ENCODE results near the gene STIMATE.

The STIMATE gene

DNA sequence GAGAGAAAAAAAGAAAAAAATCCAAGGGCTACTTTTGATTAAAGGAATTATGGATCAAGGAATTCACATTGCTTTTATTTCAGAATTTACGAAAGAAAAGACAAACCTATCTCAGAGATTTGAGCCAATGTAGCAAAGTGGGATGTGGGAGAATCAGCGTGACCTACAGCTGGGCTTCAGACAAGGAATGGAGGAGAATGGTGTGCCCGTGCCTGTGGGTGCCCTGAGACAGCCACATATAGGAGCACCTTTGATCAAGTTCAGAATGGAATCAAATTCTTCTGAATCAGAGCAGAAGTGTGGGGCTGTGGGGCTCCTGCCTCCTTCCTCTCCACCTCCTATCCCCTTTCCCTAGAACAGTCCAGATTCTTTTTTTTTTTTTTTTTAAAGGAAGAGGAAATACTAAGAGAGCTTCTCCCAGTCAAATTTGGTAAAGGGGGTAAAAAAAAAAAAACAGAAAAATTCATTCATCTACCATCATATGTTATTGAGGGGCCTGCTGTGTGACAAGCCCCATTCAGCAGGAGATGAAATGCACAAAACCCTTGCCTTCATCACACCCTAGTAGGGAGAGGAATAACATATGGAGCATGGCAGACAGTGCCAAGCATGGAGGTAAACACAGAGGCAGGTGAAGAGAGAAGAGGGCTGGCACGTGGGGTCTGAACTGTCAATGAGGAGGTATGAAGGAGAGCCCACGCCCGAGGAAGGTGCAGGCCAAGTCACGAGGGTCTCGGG is 37.5 kb downstream of the STIMATE start:
- no peak for DNase-seq

GRCh38 chr3:52857864-52858263 is 39.5 kb downstream of the STIMATE start:
- DNase-seq = no peak

- no peak for DNase-seq
These were observed 40.2 kb downstream of the STIMATE start for GRCh38 chr3:52857133-52857532.

GRCh38 chr3:52856666-52857065 is 40.7 kb downstream of the STIMATE start:
- no peak for DNase-seq

GRCh38 chr3:52854013-52854412 is 43.3 kb downstream of the STIMATE start:
- no peak for DNase-seq

GRCh38 chr3:52852419-52852818 is 44.9 kb downstream of the STIMATE start:
- no peak for DNase-seq

DNA sequence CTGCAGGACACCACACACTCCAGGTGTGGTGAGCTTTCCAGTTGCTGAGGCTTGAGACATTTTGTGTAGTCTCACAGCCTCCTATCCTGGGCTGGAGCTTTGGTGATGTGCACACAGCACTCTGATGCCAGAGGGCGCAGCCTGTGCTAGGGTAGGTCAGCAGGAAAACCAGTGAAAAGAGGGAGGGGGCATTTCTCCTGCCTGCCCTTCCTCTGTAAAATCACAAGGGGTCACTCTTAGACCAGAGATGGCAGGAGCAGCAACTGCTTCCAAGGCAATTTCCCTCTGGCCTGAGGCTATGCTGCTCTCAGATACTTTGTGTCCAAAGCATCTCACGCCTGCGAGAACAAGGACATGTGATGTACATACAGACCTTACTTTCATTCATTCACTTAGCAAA is 46.0 kb downstream of the STIMATE start:
- DNase-seq = peak; percentile 23

DNA sequence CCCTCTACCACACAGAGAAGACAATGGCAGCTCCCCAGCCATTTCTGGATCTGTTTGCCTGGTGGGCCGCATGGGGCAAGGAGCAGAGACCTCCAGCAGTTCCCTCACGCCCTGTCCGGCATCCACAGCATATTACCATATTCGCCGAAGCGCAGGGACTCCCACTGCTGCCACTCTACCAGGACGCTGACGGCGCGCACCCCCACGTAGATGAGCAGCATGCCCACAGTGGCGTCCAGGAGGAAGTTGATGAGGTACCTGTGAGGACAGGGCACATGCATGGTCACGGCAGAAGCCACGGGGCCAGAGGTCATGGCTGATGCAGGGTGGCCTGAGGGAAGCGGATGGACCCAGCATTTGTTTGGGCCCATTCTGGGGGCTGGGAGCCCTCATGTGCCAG is 47.7 kb downstream of the STIMATE start:
- DNase-seq = no peak

- no peak for DNase-seq
These were observed 48.7 kb downstream of the STIMATE start for GRCh38 chr3:52848617-52849016.

DNA sequence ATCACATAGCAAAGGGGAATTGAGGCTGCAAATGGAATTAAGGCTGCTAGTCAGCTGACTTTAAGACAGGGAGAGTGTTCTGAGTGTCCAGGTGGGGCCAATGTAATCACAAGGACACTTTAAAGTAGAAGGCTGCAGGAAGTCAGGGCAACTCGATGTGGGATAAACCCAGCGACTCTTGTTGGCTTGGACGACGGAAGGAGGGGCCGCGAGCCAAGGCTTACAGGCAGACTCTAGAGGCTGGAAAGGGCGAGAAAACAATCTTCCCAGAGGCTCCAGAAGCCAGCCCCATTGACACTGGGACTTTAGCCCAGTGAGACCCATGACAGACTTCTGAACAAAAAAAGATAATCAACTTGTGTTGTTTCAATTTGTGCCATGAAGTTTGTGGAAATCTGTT is 49.6 kb downstream of the STIMATE start:
- no peak for DNase-seq

GRCh38 chr3:52847241-52847640 is 50.1 kb downstream of the STIMATE start:
- no peak for DNase-seq

DNA sequence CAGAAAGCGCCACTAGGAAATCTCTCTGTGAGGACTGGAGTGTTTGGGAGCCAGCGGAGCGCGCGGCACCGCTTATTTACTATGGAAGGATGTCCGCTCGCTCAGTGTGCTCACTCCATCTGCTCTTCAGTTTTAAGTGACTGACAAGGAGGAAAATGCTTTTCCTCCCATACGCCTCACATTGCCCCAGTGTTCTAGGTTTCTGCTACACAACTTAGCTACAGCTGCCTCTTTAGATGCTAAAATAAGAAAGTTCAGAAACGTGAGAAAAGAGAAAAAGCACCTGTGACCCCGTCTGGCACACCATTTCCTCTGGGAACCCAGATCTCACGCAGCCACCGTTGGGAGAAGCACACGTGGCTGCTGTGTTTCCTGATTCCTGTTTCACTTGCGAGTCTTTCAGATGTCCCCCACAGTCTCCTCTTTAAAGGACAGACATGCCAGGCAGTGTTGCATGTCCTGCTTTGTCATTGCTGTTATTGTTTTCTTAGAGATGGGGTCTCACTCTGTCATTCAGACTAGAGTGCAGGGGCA is 50.8 kb downstream of the STIMATE start:
- no peak for DNase-seq

DNA sequence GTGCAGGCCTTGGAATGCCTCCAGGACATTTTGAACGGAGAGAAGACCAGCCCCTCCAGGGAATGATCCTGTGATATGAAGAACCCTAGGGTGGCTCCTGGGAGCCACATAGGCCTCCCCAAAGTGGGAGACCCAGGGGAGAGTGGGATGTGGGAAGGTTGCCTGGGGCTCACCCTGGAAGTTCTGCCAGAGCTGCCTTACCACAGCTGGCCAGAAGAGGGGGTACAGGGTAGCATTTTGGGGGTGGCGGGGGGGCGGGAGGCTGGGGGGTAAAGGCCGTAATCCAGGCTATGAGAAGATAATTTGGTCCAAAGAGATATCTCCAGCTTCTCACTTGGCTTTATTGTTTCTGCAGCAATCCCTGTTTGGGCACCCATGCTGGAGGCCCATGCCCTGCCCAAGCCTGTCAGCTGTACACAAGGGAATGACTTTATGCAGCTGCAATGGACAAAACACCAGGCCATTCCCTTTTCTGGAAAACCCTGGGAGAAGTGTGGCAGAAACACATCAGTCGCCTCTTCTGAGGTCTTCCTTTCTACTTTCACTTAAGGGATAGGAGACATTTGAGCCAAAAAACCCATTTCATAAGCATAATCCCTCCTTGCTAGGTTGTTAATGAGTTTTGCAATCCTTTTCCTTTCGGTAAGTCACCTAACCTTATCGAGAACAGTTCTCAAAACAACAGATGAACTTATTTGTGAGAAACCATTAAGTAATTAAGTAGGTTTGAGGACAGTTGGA is 51.5 kb downstream of the STIMATE start:
- DNase-seq = no peak

DNA sequence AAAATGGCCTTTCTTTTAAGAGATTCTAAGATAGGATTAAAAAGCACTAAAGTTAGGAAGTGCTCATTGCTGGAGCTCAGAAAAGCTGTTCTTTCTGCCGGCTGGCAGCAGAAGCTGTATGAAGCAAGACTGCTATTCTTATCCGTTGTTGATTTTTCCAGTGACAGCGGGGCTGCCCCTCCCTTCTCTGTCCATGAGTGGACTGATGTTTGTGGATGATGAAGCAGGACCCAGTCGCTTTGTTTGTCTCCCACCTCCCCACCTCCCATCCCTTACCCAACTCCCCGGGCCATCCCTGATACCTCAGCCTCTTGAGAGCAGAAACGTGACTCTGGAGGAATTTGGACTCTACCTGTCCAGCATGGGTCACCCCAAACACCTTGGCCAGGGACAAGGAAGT is 52.2 kb downstream of the STIMATE start:
- no peak for DNase-seq

GRCh38 chr3:52844290-52844975 is 52.9 kb downstream of the STIMATE start:
- no peak for DNase-seq

- no peak for DNase-seq
These were observed 53.5 kb downstream of the STIMATE start for GRCh38 chr3:52843881-52844280.

DNA sequence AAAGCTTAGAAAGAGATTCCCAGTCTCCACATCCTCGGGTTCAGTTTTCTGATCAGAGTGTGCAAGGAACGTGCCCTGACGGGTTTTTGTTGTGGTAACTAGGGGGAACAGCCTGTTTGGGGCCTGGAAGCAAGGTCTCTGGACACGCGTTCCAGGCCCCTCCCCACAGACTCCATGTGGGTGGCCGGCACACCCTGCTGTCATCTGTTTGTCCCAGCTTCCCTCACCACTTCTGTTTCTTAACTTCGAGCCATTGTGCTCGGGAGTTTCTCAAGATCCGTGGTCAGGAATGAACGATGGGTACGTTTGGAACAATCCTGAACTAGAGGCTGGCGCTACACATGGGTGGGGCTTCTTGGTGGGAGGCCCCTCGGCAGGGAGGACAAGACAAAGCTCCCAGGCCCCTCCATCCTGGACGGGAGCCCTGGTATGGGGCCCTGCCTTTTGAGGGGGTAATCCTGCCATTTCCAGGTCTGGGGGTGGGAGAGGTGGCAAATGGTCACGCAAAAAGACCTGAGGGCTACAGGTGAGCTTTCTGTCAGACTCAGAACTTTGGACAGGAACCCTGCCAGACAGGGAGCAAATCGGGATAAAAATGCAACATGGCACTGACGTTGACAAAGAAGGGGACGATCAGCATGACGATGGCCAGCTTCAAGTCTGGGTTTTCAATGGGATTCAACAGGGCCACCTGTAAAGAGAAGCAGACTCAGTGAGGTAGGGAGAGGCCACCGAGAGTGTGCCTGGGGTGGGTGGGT is 54.1 kb downstream of the STIMATE start:
- no peak for DNase-seq

- no peak for DNase-seq
These were observed 54.9 kb downstream of the STIMATE start for GRCh38 chr3:52842424-52842823.

DNA sequence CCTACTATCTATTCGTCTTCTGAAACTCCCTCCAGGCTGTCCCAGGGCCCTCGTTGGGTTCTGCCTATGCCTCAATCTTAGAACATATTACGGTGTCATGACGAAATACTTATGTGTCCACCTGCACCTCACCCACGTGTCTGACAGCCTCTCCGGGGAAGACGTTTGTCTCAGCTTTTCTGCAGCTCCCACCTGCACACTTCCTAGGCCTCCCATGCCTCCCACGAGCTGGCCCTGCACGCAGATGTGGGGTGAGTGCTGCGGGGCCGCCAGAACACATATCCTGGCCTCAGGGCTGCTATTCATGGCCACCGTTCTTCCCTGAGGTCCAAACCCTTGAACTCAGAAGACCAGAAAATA is 55.4 kb downstream of the STIMATE start:
- DNase-seq = no peak

- DNase-seq = no peak
These were observed 56.0 kb downstream of the STIMATE start for GRCh38 chr3:52841211-52841980.

- no peak for DNase-seq
These were observed 57.3 kb downstream of the STIMATE start for GRCh38 chr3:52839892-52840545.

DNA sequence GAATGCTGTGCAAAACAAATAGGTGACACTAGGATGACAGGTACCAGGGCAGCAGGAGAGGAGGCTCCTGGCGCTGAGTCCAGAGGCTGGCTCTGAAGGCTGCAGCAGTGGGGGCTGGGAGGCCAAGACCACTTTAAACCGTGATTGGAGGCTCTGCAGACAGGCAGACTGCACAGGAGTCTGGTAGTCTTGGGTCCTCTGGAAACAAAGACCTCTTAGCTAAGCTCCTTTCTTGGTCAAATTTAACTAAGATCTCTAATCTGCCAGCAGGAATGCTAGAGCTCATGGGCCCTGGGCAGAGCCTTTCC is 58.1 kb downstream of the STIMATE start:
- no peak for DNase-seq

All from NCI-H1436 (cell line).